Activated CD4-positive, alpha-beta T cell treated with anti-CD3 and anti-CD28 coated beads for 4 hours (primary cell): ENCODE data around the gene PITX1.
A peak's percentile ranks its signal among the peaks of the same experiment; 100 is the strongest.

ENCODE experiments used
- DNase-seq, 2 donors: peaks; one replicate each; pipeline ENCODE4 v3.0.0-alpha.2; 2020

PITX1 gene

GRCh38 chr5:135040333-135041144, 6.5 kb upstream of the PITX1 start:
- no peak for DNase-seq

- no peak for DNase-seq
Observed at GRCh38 chr5:135040034-135040332, 6.0 kb upstream of the PITX1 start.

- DNase-seq = no peak
Observed at GRCh38 chr5:135039271-135040033, 5.4 kb upstream of the PITX1 start.

GRCh38 chr5:135038813-135039270, 4.8 kb upstream of the PITX1 start:
- no peak for DNase-seq

GRCh38 chr5:135038205-135038812, 4.3 kb upstream of the PITX1 start:
- DNase-seq = no peak

- no peak for DNase-seq
Observed at GRCh38 chr5:135037519-135038204, 3.6 kb upstream of the PITX1 start.

GRCh38 chr5:135036405-135036804, 2.4 kb upstream of the PITX1 start:
- no peak for DNase-seq

- no peak for DNase-seq
Observed at GRCh38 chr5:135035678-135036030, 1.6 kb upstream of the PITX1 start.

- DNase-seq = no peak
Observed at GRCh38 chr5:135034963-135035677, 1.1 kb upstream of the PITX1 start.

GRCh38 chr5:135034236-135034962, 371 bp upstream of the PITX1 start:
- DNase-seq = peak; percentile 20 to 22

GRCh38 chr5:135032999-135033861, 798 bp downstream of the PITX1 start:
- no peak for DNase-seq

GRCh38 chr5:135032695-135032998, 1.4 kb downstream of the PITX1 start:
- DNase-seq = no peak

- DNase-seq = no peak
Observed at GRCh38 chr5:135031813-135032694, 2.0 kb downstream of the PITX1 start.

GRCh38 chr5:135030956-135031812, 2.8 kb downstream of the PITX1 start:
- DNase-seq = no peak

- no peak for DNase-seq
Observed at GRCh38 chr5:135030123-135030955, 3.7 kb downstream of the PITX1 start.

GRCh38 chr5:135029477-135030122, 4.4 kb downstream of the PITX1 start:
- DNase-seq = no peak

GRCh38 chr5:135028791-135029476, 5.1 kb downstream of the PITX1 start:
- no peak for DNase-seq
